Stimulated activated CD4-positive, alpha-beta T cell treated with anti-CD3 and anti-CD28 coated beads, Interleukin-4, amount 100 ng/mL, for 24 hours (primary cell): ENCODE results near the gene OPA3.

Experiments
- DNase-seq: peaks from one replicate; pipeline ENCODE4 v3.0.0-alpha.2; 2020

Gene OPA3

GRCh38 chr19:45597425-45598111 lies 13.0 kb upstream of the OPA3 start:
- no peak for DNase-seq

DNA sequence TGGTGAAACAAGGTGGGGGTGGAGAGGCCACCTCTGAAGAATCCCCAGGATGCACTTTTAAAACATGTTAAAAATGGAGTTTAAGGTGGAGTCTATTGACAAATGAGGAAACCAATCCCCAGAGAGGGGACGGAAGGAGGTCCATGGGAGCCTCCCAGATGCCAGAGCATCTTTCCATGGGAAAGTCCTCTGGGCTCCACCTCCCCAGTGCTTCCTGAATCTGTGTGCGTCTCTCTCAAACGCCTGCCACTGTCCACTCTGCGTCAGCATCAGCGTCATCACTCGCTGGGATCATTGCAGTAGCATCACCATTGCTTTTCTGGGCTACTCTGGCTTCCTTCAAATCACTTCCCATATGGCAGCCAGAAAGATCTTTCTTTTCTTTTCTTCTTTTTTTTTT lies 11.2 kb upstream of the OPA3 start:
- DNase-seq: no peak

GRCh38 chr19:45593520-45593919 lies 8.9 kb upstream of the OPA3 start:
- DNase-seq: no peak

DNA sequence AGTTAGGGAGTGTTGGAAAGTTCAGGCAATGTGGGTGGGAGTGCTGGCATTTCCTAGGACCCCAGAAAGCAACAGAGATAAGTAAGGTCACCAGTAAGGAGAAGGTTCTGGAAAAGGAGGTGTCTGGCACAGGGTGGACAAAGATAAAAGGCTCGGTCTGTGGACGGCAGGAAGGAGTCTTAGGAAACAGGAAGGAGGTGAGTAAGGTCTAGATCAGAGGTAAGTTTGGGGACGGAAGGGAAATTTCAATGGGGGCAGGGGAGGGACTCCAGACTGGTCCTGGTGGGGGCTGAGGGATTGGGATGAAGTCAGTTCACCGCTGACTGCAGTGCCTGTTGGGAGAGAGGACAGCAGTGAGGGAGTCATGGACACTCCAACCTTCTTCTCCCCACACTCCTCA lies 7.8 kb upstream of the OPA3 start:
- DNase-seq: no peak

DNA sequence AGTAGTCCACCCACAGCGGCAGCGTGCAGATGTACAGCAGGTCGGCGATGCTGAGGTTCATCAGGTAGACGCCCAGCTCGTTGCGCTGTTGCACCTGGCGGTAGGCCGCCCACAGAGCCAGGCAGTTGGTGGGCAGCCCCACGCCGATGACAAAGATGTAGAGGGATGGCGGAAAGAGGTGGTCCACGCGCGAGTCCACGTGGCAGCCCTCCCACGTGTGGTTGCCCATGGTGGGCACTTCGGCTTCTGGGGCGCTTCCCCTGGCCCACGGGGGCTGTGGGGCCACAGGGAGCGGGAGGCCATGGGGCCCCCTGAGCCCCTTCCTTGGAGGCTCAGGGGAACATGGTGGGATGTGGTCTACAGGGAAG lies 7.0 kb upstream of the OPA3 start:
- no peak for DNase-seq

- DNase-seq: peak; percentile 46
Observed at GRCh38 chr19:45591004-45591637, 6.5 kb upstream of the OPA3 start.

DNA sequence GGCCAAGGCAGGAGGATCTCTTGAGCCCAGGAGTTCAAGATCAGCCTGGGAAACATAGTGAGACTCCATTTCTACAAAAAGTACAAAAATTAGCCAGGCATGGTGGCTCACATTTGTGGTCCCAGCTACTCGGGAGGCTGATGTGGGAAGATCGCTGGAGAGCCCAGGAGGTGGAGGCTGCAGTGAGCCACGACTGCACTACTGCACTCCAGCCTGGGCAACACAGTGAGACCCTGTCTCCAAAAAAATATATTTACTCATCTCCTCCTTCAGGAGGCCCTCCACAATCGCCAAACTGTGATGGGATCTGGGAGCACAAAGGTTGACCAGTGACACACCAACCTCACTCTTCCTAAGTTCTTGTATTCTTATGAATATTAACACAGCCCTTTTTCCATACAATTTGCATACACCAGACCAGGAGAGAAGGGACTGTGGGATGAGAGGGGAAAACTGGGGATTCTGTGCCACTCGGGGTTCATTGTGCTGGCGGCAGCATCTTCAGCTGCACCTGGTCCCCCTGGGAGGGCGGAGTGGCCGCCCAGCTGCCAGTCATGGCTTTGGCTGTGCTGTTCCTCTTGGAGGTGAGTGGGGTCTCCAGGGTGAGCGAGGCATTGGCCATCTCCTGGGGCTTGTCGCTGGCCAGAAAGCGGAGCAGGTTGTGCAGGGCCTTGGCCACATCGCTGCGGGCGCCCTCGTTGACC lies 5.8 kb upstream of the OPA3 start:
- no peak for DNase-seq

DNA sequence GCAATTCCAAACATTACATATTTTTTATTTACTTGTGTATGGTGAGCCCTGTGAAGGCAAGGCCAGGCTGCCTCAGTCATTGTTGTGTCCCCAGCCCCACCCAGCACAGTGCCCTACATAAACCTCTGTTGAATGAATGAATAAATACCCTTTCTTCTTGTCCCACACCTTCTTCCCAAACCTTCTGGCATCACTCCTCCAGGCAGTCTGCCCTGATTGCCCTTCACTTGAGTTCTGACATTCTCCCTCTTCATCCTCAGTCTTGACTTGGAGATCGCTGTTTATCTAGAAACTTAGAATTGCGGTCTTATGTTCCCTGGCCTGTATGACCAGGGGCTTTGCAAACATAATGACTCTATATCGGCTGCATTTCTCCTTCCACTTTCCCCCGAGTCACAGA lies 5.2 kb upstream of the OPA3 start:
- DNase-seq: no peak

- DNase-seq: no peak
Observed at GRCh38 chr19:45587873-45588272, 3.3 kb upstream of the OPA3 start.

DNA sequence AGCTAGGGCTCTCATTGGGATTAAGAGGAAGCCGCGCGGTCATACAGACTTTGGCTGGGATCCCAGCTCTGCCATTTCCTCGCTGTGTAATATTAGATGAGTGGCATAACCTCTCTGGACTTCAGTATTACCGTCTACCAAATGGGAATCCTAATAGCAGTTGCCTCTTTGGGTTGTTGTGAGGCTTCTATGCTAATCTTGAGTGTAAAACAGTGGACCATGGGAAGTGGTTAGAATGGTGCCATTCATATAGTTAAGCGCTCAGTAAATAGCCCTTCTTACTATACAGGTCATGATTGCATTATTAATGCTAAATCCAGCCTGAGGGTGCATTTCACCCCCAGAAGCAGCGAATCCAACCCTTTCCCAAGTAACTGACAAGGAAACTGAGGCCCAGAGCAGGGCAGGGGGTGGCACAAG lies 566 bp upstream of the OPA3 start:
- no peak for DNase-seq

- DNase-seq: no peak
Observed at GRCh38 chr19:45581576-45581975, 3.0 kb downstream of the OPA3 start.

- DNase-seq: no peak
Observed at GRCh38 chr19:45578861-45579260, 5.7 kb downstream of the OPA3 start.

GRCh38 chr19:45577111-45577905 lies 7.3 kb downstream of the OPA3 start:
- no peak for DNase-seq

GRCh38 chr19:45576682-45577081 lies 7.9 kb downstream of the OPA3 start:
- DNase-seq: no peak

DNA sequence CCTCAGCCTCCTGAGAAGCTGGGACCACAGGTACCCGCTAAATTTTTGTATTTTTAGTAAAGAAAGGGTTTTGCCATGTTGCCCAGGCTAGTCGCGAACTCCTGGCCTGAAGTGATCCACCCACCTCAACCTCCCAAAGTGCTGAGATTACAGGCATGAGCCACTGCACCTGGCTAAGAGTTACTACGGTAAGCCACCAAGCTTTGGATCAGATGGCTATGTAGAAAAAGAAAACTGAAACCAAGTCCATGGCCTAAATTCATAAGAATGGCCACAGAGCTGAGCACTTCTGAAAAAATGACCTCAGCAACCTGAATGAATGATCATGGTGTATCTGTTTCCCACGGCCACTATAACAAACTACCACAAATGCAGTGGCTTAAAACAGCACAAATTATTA lies 9.4 kb downstream of the OPA3 start:
- DNase-seq: no peak

DNA sequence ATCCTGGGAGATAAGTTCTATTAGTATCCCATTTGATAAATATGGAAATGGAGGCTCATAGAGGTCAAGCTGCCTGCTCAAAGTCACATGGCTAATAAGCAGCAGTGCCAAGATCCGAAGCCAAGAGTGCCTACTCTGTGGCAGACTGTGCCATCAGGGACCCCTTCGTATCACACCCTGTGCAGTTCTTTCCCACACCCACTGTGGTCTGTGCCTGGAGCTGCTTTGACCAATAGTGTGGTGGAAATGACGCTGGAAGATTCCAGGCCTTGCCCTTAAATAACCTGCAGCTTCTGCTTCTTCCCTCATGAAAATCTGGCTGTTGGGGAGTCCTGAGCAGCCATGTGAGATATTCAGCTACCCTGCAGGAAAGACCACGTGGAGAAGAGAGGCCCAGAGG lies 10.1 kb downstream of the OPA3 start:
- DNase-seq: no peak

DNA sequence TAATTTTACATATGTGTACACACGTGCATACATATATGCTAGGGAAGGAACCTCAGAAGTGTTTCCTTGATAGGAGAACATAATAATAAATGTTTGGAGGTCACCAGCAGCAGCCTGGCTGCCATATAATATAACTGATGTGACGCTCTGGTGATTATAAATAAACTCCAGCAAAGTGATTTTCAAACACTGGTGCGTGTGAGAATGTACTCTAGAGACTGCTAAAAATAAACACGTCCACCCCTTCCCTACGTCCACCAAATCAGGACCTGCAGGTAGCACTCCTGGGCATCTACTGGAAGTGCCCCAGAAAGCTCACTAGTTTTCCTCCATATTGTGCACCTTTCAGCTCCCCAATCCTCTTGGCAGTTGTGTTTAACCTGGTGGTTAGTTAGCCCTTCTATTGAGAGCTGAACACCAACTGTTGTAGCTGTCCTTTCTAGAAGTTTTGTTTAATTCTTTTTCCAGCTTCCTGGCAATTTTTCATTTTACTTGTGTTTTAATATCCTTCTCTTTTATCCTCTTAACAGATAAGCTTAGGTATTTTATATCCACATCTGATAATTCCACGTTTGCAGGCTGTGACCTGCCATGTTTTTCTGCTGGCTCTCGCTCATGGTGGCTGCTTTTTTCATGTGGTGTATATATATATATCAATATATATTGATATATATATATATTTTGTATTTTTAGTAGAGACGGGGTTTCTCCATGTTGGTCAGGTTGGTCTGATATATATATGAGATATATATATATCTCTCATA lies 13.0 kb downstream of the OPA3 start:
- DNase-seq: no peak

- peak; percentile 57 for DNase-seq
Observed at GRCh38 chr19:45569619-45570421, 14.8 kb downstream of the OPA3 start.

- DNase-seq: no peak
Observed at GRCh38 chr19:45568732-45569131, 15.9 kb downstream of the OPA3 start.

DNA sequence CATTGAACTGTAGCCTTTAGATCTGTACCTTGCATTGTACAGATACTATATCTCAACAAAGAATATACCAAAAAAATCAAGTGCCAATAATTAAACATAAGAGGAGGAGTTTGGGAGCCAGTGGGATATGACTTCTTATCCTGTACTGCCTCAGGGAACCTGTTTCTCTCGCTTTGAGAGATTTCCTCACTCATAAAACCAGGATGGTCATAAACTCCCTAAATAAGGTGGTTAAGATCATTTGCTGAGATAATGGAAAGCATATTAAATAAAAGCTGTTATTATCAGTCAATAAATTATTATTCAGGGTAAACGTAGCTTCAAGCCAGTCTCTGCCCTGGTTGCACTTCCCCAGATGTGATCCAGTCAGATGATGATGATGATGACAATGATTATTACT lies 17.0 kb downstream of the OPA3 start:
- no peak for DNase-seq

- no peak for DNase-seq
Observed at GRCh38 chr19:45564131-45564780, 20.3 kb downstream of the OPA3 start.
